AG10803 (cell line): ENCODE data around the gene RFESD.
A peak's percentile ranks its signal among the peaks of the same experiment; 100 is the strongest.

Experiments used
- DNase-seq: peaks from one replicate; pipeline ENCODE4 v3.0.0; 2010; ENCODE audit warnings: low read depth
- H3K4me3 ChIP-seq: 2 replicates; pipeline ENCODE4 v1.5.1; 2011; ENCODE audit warnings: mild to moderate bottlenecking, low read length, control low read depth
- TF ChIP-seq, protein P1 (sequence below): conservative IDR thresholded peaks from 2 replicates; pipeline ENCODE4 v1.5.1; 2011; ENCODE audit warnings: mild to moderate bottlenecking, low read length, control low read depth, inconsistent platforms

Gene RFESD

DNA sequence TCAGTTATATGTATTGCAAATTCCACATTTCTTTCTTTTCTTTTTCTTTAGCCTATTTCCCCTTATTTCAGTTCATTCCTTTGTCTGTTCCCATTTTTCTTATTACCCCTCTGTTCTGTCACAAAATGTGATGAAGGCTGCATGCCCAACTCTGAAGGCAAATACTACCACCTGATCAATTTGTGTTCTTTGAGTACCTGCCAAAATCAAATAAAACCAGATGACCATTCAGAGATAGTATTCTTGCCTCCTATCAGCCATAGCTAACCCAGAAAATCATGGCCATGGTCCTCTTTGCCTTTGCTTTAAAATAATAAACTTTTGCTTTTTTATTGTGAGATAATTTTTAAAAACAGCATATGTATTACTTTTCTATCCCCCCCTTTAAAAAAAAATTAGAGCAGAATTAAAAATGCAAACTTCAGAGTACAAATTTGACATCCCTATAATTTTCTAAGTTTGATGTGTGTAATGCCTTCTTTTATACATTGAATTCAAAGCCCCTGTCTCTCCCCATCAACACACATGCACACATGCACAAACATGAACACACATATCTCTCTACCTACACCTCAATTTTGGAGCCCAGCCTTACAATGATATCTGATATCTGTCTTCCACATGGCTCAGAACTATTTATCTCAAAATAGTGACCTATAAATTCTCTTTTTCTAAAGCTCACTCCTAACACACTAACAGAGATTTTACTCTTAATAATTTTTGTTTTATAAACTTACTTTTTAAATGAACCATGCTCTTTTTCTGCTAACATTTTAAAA lies 3.5 kb downstream of the RFESD start:
- DNase-seq: no peak
- no peak overlapping the region for H3K4me3 ChIP-seq
- TF ChIP-seq, protein P1, sequence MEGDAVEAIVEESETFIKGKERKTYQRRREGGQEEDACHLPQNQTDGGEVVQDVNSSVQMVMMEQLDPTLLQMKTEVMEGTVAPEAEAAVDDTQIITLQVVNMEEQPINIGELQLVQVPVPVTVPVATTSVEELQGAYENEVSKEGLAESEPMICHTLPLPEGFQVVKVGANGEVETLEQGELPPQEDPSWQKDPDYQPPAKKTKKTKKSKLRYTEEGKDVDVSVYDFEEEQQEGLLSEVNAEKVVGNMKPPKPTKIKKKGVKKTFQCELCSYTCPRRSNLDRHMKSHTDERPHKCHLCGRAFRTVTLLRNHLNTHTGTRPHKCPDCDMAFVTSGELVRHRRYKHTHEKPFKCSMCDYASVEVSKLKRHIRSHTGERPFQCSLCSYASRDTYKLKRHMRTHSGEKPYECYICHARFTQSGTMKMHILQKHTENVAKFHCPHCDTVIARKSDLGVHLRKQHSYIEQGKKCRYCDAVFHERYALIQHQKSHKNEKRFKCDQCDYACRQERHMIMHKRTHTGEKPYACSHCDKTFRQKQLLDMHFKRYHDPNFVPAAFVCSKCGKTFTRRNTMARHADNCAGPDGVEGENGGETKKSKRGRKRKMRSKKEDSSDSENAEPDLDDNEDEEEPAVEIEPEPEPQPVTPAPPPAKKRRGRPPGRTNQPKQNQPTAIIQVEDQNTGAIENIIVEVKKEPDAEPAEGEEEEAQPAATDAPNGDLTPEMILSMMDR: no peak

DNA sequence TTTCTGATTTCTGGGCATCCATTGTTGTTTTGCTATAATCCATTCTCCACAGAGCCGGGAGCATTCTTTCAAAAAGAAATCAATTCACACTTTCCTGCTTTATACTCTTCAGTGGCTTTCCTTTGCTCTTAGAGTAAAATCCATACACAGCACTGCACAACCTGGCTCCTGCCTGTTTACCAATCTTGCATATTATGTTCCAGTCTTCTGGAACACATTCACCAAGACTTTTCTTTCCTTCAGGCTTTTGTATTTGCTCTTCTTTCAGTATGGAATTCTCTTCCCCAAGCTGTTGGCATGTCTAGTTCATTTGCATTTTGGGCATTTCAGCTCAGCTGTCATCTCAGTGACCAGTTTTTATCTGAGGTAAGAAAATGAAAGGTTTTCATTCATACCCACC lies 6.3 kb downstream of the RFESD start:
- DNase-seq: no peak
- TF ChIP-seq, protein P1: no peak
- H3K4me3 ChIP-seq: no peak overlapping the region

DNA sequence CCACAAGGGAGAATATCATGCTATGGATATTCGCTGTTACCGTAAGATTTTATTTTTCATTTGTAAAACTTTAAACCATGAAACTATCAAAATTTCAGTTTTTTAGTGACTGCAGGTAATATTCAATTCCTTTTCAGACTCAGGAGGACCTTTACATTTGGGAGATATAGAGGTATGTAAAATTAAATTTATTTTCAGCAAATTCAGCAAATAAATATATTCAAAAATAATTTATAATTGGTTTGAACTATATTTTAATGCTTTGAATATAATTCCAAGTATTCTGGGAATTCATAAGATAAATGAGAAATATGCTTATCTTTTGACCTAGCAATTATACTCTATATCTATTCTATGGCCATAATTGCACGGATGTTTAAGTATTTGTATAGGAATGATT lies 7.6 kb downstream of the RFESD start:
- no peak overlapping the region for H3K4me3 ChIP-seq
- TF ChIP-seq, protein P1: no peak
- DNase-seq: no peak

DNA sequence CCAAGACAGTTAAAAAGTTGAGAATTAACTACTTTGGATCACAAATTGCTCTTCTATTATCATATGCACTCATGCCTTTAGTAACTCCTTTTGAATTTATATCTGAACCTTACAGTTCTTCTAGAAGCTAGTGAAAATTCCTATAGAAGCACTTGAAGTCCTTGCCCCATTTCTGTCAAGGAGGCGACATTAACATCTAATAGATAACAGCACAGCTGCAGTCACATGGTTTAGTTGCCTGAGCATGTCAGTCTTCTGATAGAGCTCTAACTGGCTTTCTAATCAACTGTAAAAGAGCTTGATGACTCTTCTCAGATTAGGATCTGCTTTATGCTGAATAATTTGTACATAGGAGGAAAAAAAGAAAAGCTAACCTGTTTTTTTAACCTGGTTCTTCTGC lies 9.0 kb downstream of the RFESD start:
- no peak overlapping the region for H3K4me3 ChIP-seq
- DNase-seq: no peak
- TF ChIP-seq, protein P1: no peak

DNA sequence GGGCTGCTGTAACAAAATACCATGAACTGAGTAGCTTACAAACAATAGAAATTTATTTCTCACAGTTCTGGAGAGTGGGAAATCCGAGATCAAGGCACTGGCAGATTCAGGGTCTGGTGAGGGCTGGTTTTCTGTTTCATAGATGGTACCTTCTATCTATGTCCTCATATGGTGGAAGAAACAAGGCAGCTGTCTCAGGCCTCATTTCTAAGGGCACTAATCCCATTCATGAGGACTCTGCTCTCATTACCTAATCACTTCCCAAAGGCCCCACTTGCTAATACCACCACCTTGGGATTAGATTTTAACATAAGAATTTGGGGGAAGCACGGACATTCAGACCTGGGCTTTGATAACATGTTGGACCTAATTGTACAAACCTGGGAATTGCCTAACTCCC lies 13.5 kb downstream of the RFESD start:
- no peak for DNase-seq
- no peak overlapping the region for H3K4me3 ChIP-seq
- TF ChIP-seq, protein P1: no peak

DNA sequence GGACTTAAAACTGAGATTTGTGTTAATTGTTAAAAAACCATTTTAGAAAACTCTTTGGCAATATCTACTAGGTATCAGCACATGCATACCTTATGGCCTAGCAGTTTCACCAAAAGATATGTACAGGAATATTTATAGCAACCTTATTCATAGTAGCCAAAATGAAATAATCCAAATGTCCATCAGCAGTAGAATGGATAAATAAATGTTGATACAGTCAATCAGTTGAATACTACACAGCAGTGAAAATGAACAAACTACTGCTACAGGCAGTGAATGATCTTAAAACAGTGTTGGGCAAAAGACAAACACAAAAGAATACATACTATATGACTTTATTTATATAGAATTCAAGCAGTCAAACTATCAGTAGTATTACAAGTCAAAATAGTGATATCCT lies 16.4 kb downstream of the RFESD start:
- DNase-seq: no peak
- no peak overlapping the region for H3K4me3 ChIP-seq
- TF ChIP-seq, protein P1: no peak

DNA sequence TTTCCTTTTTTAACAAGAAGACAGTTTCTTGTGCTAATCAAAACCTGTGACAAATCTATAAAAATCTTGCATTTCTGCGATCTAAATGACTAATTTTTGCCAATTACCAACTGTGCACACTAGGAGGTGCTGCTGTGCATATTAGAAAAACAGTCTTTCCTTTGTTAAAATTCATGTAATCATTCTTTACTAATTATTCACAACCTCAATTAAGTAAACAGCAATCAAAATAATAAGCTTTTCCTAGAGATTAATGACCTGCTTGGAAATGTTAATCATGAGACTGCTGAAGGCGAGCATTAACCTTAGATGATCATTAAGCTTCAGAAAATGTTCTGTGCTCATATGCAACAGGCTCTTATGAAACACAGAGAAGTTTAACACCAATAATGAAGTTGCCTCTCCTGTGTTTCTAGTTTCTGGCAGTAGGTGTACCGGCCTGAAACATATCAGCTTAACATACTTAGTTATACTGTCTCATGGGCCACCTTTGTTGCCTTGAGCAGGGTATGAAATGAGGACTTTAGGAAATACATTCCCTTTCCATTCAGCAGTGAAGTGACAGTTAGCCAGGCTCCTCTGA lies 17.7 kb downstream of the RFESD start:
- no peak overlapping the region for H3K4me3 ChIP-seq
- peak; percentile 42 for DNase-seq
- TF ChIP-seq, protein P1: peak; percentile 91
